H1 (cell line): ENCODE results near the gene TAF10. TPM values are rescaled to one million over a fixed set of nuclear protein-coding genes. Genes with fewer than 3 reads are reported as not detected.

Experiments used
- CTCF ChIA-PET: fragments of 300-600 bp; sonication (Branson Sonifier 250); formaldehyde crosslinking; loops from one replicate; lab custom pipeline; 2021; ENCODE audit not compliant: partially characterized antibody; lab: Charles Lee
- POLR2A ChIA-PET: fragments of 300-600 bp; sonication (Branson Sonifier 250); formaldehyde crosslinking; loops from one replicate; lab custom pipeline; 2021; ENCODE audit warnings: inconsistent platforms; ENCODE audit not compliant: partially characterized antibody; lab: Charles Lee
- DNase-seq, 2 experiments: peaks; one replicate each; pipeline versions ENCODE4 v3.0.0 to v3.0.0-alpha.2; 2010 to 2022; ENCODE audit warnings: low spot score in 2 of 2, low read depth in 1 of 2, mixed read lengths in 1 of 2
- FAIRE-seq: peaks from 2 replicates; lab custom pipeline; 2011; peaks lifted over from hg19 to GRCh38; lab: Jason Lieb, UNC
- H2AFZ ChIP-seq: 2 replicates; pipeline ENCODE4 v1.8.1; 2012; ENCODE audit warnings: low read length, inconsistent platforms
- H2AK5ac ChIP-seq: 2 replicates; pipeline ENCODE4 v1.6.1; 2013; ENCODE audit warnings: low read depth, low read length
- H2BK120ac ChIP-seq: replicated peaks from 2 replicates; pipeline ENCODE3; 2013; ENCODE audit warnings: low read depth, low read length, inconsistent platforms
- H2BK12ac ChIP-seq: 2 replicates; pipeline ENCODE4 v1.6.1; 2013; ENCODE audit warnings: low read depth, low read length
- H2BK15ac ChIP-seq: 2 replicates; pipeline ENCODE4 v1.6.1; 2013; ENCODE audit warnings: low read length
- H2BK20ac ChIP-seq: 2 replicates; pipeline ENCODE4 v1.6.1; 2013; ENCODE audit warnings: low read length
- H2BK5ac ChIP-seq: 2 replicates; pipeline ENCODE4 v1.6.1; 2013; ENCODE audit warnings: low read depth, low read length
- H3K14ac ChIP-seq: 2 replicates; pipeline ENCODE4 v1.6.1; 2013; ENCODE audit warnings: inconsistent platforms; ENCODE audit not compliant: insufficient read length
- H3K18ac ChIP-seq: 2 replicates; pipeline ENCODE4 v1.6.1; 2013; ENCODE audit warnings: low read length; ENCODE audit errors: extremely low read depth
- H3K23ac ChIP-seq: 2 replicates; pipeline ENCODE4 v1.6.1; 2013; ENCODE audit warnings: inconsistent platforms; ENCODE audit not compliant: insufficient read length
- H3K23me2 ChIP-seq: 2 replicates; pipeline ENCODE4 v1.6.1; 2013; ENCODE audit warnings: low read depth, low read length
- H3K27ac ChIP-seq: 2 replicates; pipeline ENCODE4 v1.6.1; 2011; ENCODE audit warnings: low read depth, low read length, inconsistent platforms
- H3K27me3 ChIP-seq, 4 experiments: replicated peaks in 1 of 4; 1 replicate in 1 of 4; 2 replicates in 3 of 4; pipeline versions ENCODE4 v1.6.1 to v1.8.1; 2011 to 2013; ENCODE audit warnings: low read length in 3 of 4, mild to moderate bottlenecking in 3 of 4, inconsistent platforms in 2 of 4, mixed read lengths in 2 of 4, moderate library complexity in 1 of 4; ENCODE audit not compliant: control insufficient read depth in 3 of 4, insufficient read depth in 3 of 4; ENCODE audit errors: extremely low read depth in 1 of 4
- H3K36me3 ChIP-seq, 4 experiments: 2 replicates each; pipeline versions ENCODE4 v1.6.1 to v1.8.1; 2011 to 2013; ENCODE audit warnings: mild to moderate bottlenecking in 4 of 4, low read length in 3 of 4, moderate library complexity in 2 of 4, control low read depth in 1 of 4, inconsistent platforms in 1 of 4; ENCODE audit not compliant: insufficient read depth in 4 of 4, control insufficient read depth in 2 of 4
- H3K4ac ChIP-seq: replicated peaks from 2 replicates; pipeline ENCODE3; 2013; ENCODE audit warnings: low read length, low read depth, mixed read lengths, inconsistent platforms; ENCODE audit not compliant: insufficient read length
- H3K4me1 ChIP-seq, 4 experiments: replicated peaks in 1 of 4; 1 replicate in 1 of 4; 2 replicates in 3 of 4; pipeline versions ENCODE4 v1.6.1 to v1.8.1; 2011 to 2013; ENCODE audit warnings: low read length in 3 of 4, inconsistent platforms in 2 of 4, mixed read lengths in 1 of 4; ENCODE audit not compliant: insufficient read depth in 4 of 4, control insufficient read depth in 3 of 4
- H3K4me2 ChIP-seq, 2 experiments: 2 replicates each; pipeline versions ENCODE4 v1.6.1 to v1.8.1; 2011 to 2013; ENCODE audit warnings: low read depth in 2 of 2, low read length in 2 of 2, control low read depth in 1 of 2, inconsistent platforms in 1 of 2, mild to moderate bottlenecking in 1 of 2; ENCODE audit not compliant: insufficient read depth in 1 of 2
- H3K4me3 ChIP-seq, 4 experiments: fragments of 200-600, 300-600 bp in 1 of 4; sonication (generic), shearing (Covaris generic), sonication (Bioruptor Twin) in 1 of 4; 2 replicates each; pipeline versions ENCODE4 v1.5.1 to v1.8.1; 2011 to 2016; ENCODE audit warnings: low read length in 4 of 4, low read depth in 3 of 4, control low read depth in 2 of 4, inconsistent platforms in 2 of 4, mild to moderate bottlenecking in 2 of 4, mixed read lengths in 1 of 4, moderate library complexity in 1 of 4; ENCODE audit not compliant: insufficient read depth in 2 of 4; ENCODE audit errors: extremely low read depth in 1 of 4
- H3K56ac ChIP-seq: replicated peaks from 2 replicates; pipeline ENCODE3; 2013; ENCODE audit warnings: low read depth, mild to moderate bottlenecking, mixed read lengths, low read length, inconsistent platforms; ENCODE audit not compliant: insufficient read length
- H3K79me1 ChIP-seq: 2 replicates; pipeline ENCODE4 v1.6.1; 2013; ENCODE audit warnings: low read depth, low read length, control low read depth
- H3K79me2 ChIP-seq, 2 experiments: 2 replicates each; pipeline versions ENCODE4 v1.6.1 to v1.8.1; 2012 to 2013; ENCODE audit warnings: low read length in 2 of 2, mild to moderate bottlenecking in 2 of 2, inconsistent platforms in 1 of 2; ENCODE audit not compliant: insufficient read depth in 2 of 2, control insufficient read depth in 1 of 2
- H3K9ac ChIP-seq, 4 experiments: replicated peaks in 1 of 4; 1 replicate in 1 of 4; 2 replicates in 3 of 4; pipeline versions ENCODE4 v1.6.1 to v1.8.1; 2011 to 2013; ENCODE audit warnings: low read depth in 3 of 4, low read length in 3 of 4, control low read depth in 2 of 4, mild to moderate bottlenecking in 2 of 4, moderate library complexity in 2 of 4, inconsistent platforms in 1 of 4; ENCODE audit errors: extremely low read depth in 1 of 4
- H3K9me3 ChIP-seq, 2 experiments: 2 replicates each; pipeline versions ENCODE4 v1.6.1 to v1.8.1; 2012 to 2013; ENCODE audit warnings: mild to moderate bottlenecking in 2 of 2, moderate library complexity in 2 of 2, control low read depth in 1 of 2, inconsistent platforms in 1 of 2, low read depth in 1 of 2, low read length in 1 of 2, mixed read lengths in 1 of 2; ENCODE audit not compliant: insufficient read depth in 2 of 2
- H4K20me1 ChIP-seq, 2 experiments: replicated peaks in 1 of 2; 2 replicates each; pipeline versions ENCODE3 to v1.8.1; 2011 to 2013; ENCODE audit warnings: inconsistent platforms in 2 of 2, low read length in 2 of 2, mild to moderate bottlenecking in 1 of 2; ENCODE audit not compliant: insufficient read depth in 2 of 2, control insufficient read depth in 1 of 2
- H4K5ac ChIP-seq: 2 replicates; pipeline ENCODE4 v1.6.1; 2013; ENCODE audit warnings: low read length, low read depth, mixed read lengths, inconsistent platforms; ENCODE audit not compliant: insufficient read length
- H4K8ac ChIP-seq: 2 replicates; pipeline ENCODE4 v1.8.0; 2013; ENCODE audit warnings: mild to moderate bottlenecking, moderate library complexity, low read length, inconsistent platforms; ENCODE audit not compliant: insufficient read depth; ENCODE audit errors: extremely low read depth
- H4K91ac ChIP-seq: replicated peaks from 2 replicates; pipeline ENCODE3; 2013; ENCODE audit warnings: low read length, mixed read lengths, inconsistent platforms; ENCODE audit not compliant: insufficient read length
- ATF2 ChIP-seq: IDR thresholded peaks from 2 replicates; pipeline ENCODE4 v1.6.1; 2012; ENCODE audit warnings: low read length, inconsistent platforms
- CEBPB ChIP-seq: IDR thresholded peaks from 2 replicates; pipeline ENCODE4 v1.6.1; 2012; ENCODE audit warnings: low read depth, low read length
- EP300 ChIP-seq, 2 experiments: IDR thresholded peaks; 1 replicate in 1 of 2; 2 replicates in 1 of 2; pipeline ENCODE4 v1.6.1; 2011 to 2012; ENCODE audit warnings: low read depth in 2 of 2, low read length in 2 of 2, mild to moderate bottlenecking in 2 of 2, borderline replicate concordance in 1 of 2, inconsistent platforms in 1 of 2, moderate library complexity in 1 of 2
- FOSL1 ChIP-seq: IDR thresholded peaks from 2 replicates; pipeline ENCODE4 v1.6.1; 2011; ENCODE audit warnings: mild to moderate bottlenecking, low read depth, low read length, moderate library complexity; ENCODE audit not compliant: insufficient read depth
- JUND ChIP-seq: IDR thresholded peaks from 2 replicates; pipeline ENCODE4 v1.6.1; 2011; ENCODE audit warnings: mild to moderate bottlenecking, improper control_type of control experiment, low read length
- KDM4A ChIP-seq: IDR thresholded peaks from one replicate; pipeline ENCODE4 v1.7.1; 2012; ENCODE audit warnings: low read depth, mild to moderate bottlenecking, moderate library complexity, low read length, inconsistent platforms; ENCODE audit not compliant: severe bottlenecking
- PHF8 ChIP-seq: fragments of 200-600 bp; sonication (generic); conservative IDR thresholded peaks from 2 replicates; pipeline ENCODE4 v1.7.1; 2012; ENCODE audit warnings: low read depth, mild to moderate bottlenecking, inconsistent platforms, low read length, moderate library complexity
- RXRA ChIP-seq: IDR thresholded peaks from 2 replicates; pipeline ENCODE4 v1.6.1; 2011; ENCODE audit warnings: low read depth, mild to moderate bottlenecking, low read length, moderate library complexity; ENCODE audit not compliant: insufficient read depth
- SIX5 ChIP-seq: IDR thresholded peaks from 2 replicates; pipeline ENCODE4 v1.6.1; 2011; ENCODE audit warnings: mild to moderate bottlenecking, low read depth, low read length
- SP1 ChIP-seq: IDR thresholded peaks from 2 replicates; pipeline ENCODE4 v1.6.1; 2011; ENCODE audit warnings: low read depth, low read length
- TAF7 ChIP-seq: optimal IDR thresholded peaks from 2 replicates; pipeline ENCODE3; 2011; ENCODE audit warnings: low read depth, mild to moderate bottlenecking, inconsistent platforms, low read length, moderate library complexity, borderline replicate concordance
- ZNF274 ChIP-seq: IDR thresholded peaks from 2 replicates; pipeline ENCODE4 v1.7.0; 2012; ENCODE audit warnings: low read length, borderline replicate concordance; ENCODE audit errors: extremely low read depth
- WGBS, 2 experiments: shearing (Covaris generic) in 1 of 2; methylation state at CpG; one replicate each; pipeline versions ENCODE4 v1.1.6 to v1.1.7; 2013 to 2015; ENCODE audit warnings: low lambda C conversion rate in 2 of 2, mixed read lengths in 2 of 2, inconsistent platforms in 1 of 2, low coverage in 1 of 2, missing lambda C conversion rate in 1 of 2; ENCODE audit not compliant: insufficient replicate concordance in 2 of 2, insufficient coverage in 1 of 2, insufficient read length in 1 of 2; ENCODE audit errors: extremely low coverage in 1 of 2, missing lambda C conversion rate in 1 of 2; 5-methylcytosine and 5-hydroxymethylcytosine counted together
- polyA plus RNA-seq, 7 experiments: library from polyadenylated mRNA; depleted of rRNA in 3 of 7; stranded (reverse) in 5 of 7; unstranded in 2 of 7; fragments of >200 nt in 5 of 7; fragments of 200-250 nt in 2 of 7; gene quantifications; 1 replicate in 5 of 7; 2 replicates in 1 of 7; 4 replicates in 1 of 7; pipeline versions ENCODE4 v1.2.1 to v1.2.3, GENCODE V29; 2011 to 2013; ENCODE audit warnings: missing spikeins in 2 of 7, mixed read lengths in 2 of 7
- total RNA-seq: library from RNA; stranded (reverse); fragmentation: NEBNext Ultra II Directional; extraction: Animal tissue kit (Norgen Biotek cat#: 25700); gene quantifications from 2 replicates; pipeline ENCODE4 v1.2.1, GENCODE V29; 2021

The TAF10 gene
- total and polyA plus RNA-seq, 2 of the 8 experiments (the other 6 are each of a cell fraction or from before 2014, with no cell fraction given), result 128 to 213 TPM

- peak overlapping the region; percentile 44 for H4K91ac ChIP-seq
- H3K23ac ChIP-seq, result no peak overlapping the region
- no peak for FAIRE-seq
- CTCF ChIA-PET, result interaction anchor here (0.6 to 3.6 kb wide), 5 partner anchors 21 to 172 kb away, joined by 3 to 9 read pairs (median 3); no protein-coding TSS in a partner anchor
- no peak overlapping the region for H3K56ac ChIP-seq
- no peaks in the 10 kb centered on the region for H4K20me1 ChIP-seq
- no peak overlapping the region for H3K4me3 ChIP-seq
- H2BK120ac ChIP-seq, result no peak overlapping the region
- H3K4me2 ChIP-seq, result peak overlapping the region in 1 of 2 experiments; percentile 12; a peak in 1 of 4 replicates
- no peak overlapping the region for H3K27ac ChIP-seq
- peaks cover 3 to 10% (median 5%) of the 10 kb centered on the region in 4 experiments; a peak in 6 of 7 replicates for H3K4me1 ChIP-seq
- H2BK15ac ChIP-seq, result peak overlapping the region; percentile 88; the same call in 1 of the 2 replicates
- H3K27me3 ChIP-seq, result no peaks in the 10 kb centered on the region; a peak in 1 of 7 replicates
- H3K9ac ChIP-seq, result no peak overlapping the region
- 84% methylated on average over 3 of the region's 3 CpGs; no CpG with 5 or more reads in 1 of the 2 experiments for WGBS, 2 experiments
- peak overlapping the region; percentile 97; the same call in 1 of the 2 replicates for H2BK20ac ChIP-seq
- peak overlapping the region; percentile 39; the same call in 1 of the 2 replicates for H2BK12ac ChIP-seq
- peak overlapping the region; percentile 60; the same call in 1 of the 2 replicates for H3K18ac ChIP-seq
- no peak overlapping the region; the same call in 1 of the 2 replicates for H4K8ac ChIP-seq
- no peaks in the 10 kb centered on the region for H3K79me2 ChIP-seq
- H3K14ac ChIP-seq, result no peak overlapping the region
- no peak overlapping the region for H3K4ac ChIP-seq
- POLR2A ChIA-PET, result interaction anchor here (0.6 to 1.5 kb wide), 11 partner anchors 9 to 1049 kb away, joined by 3 to 6 read pairs (median 3); partner anchors contain the start of genes DCHS1 and MRPL17
- H3K23me2 ChIP-seq, result no peaks in the 10 kb centered on the region
- no peak overlapping the region for H4K5ac ChIP-seq
- H2AFZ ChIP-seq, result no peak overlapping the region
- H2BK5ac ChIP-seq, result peak overlapping the region; percentile 66
- H3K79me1 ChIP-seq, result no peaks in the 10 kb centered on the region
- DNase-seq, result no peak
- H3K9me3 ChIP-seq, result no peaks in the 10 kb centered on the region
- H3K36me3 ChIP-seq, result no peaks in the 10 kb centered on the region
- H2AK5ac ChIP-seq, result no peak overlapping the region; the same call in 1 of the 2 replicates
- TF ChIP-seq ATF2 (no peak), EP300 (IDR thresholded peaks at IDR 0.05; ENCODE audit: borderline replicate concordance in 1 of 2, low read depth in 2 of 2, low read length in 2 of 2) (no peak), SIX5 (no peak), CEBPB (no peak), TAF7 (no peak), ZNF274 (no peak), RXRA (no peak), PHF8 (no peak), JUND (no peak), SP1 (no peak), KDM4A (no peak), FOSL1 (no peak)
These were observed 34.5 kb upstream of the TAF10 start for GRCh38 chr11:6646576-6646917.
